ENCODE data around the gene KRTAP12-2.

- no peak for TF ChIP-seq CTCF (IDR thresholded peaks at IDR 0.05)
- no peak for TF ChIP-seq POLR2A (IDR thresholded peaks at IDR 0.05)
Measured at GRCh38 chr21:44644878-44645277, 21.8 kb downstream of the KRTAP12-2 start.
